ENCODE data around the gene OR52I2. TPM values are rescaled to one million over a fixed set of nuclear protein-coding genes. Genes with fewer than 3 reads are reported as not detected.

The OR52I2 gene
- total RNA-seq, 1 experiment from 2014 or later = not detected

GRCh38 chr11:4589017-4589416, 7.5 kb downstream of the OR52I2 start:
- peaks cover 26% of the 10 kb centered on the region for H3K27me3 ChIP-seq (ENCODE audit: control insufficient read depth, insufficient read depth, low read length)
- ATAC-seq (no peak), DNase-seq (ENCODE audit: low read depth, low spot score) (no peak)
- POLR2A ChIA-PET = no interaction called here
- no peak overlapping the region for H3K27ac ChIP-seq (ENCODE audit: low read length)
- BruUV-seq (replicated peaks) = no TSS peak
- TF ChIP-seq POLR2AphosphoS5 (IDR thresholded peaks at IDR 0.05; ENCODE audit: low read depth, low read length) (no peak), TCF7L2 (IDR thresholded peaks at IDR 0.05; ENCODE audit: low read depth, low read length) (no peak), SIN3A (IDR thresholded peaks at IDR 0.05; ENCODE audit: borderline replicate concordance, insufficient read depth, low read depth, low read length) (no peak)
- TF ChIP-seq, protein P1, sequence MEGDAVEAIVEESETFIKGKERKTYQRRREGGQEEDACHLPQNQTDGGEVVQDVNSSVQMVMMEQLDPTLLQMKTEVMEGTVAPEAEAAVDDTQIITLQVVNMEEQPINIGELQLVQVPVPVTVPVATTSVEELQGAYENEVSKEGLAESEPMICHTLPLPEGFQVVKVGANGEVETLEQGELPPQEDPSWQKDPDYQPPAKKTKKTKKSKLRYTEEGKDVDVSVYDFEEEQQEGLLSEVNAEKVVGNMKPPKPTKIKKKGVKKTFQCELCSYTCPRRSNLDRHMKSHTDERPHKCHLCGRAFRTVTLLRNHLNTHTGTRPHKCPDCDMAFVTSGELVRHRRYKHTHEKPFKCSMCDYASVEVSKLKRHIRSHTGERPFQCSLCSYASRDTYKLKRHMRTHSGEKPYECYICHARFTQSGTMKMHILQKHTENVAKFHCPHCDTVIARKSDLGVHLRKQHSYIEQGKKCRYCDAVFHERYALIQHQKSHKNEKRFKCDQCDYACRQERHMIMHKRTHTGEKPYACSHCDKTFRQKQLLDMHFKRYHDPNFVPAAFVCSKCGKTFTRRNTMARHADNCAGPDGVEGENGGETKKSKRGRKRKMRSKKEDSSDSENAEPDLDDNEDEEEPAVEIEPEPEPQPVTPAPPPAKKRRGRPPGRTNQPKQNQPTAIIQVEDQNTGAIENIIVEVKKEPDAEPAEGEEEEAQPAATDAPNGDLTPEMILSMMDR (IDR thresholded peaks at IDR 0.05) = no peak
- TF ChIP-seq, protein P2, sequence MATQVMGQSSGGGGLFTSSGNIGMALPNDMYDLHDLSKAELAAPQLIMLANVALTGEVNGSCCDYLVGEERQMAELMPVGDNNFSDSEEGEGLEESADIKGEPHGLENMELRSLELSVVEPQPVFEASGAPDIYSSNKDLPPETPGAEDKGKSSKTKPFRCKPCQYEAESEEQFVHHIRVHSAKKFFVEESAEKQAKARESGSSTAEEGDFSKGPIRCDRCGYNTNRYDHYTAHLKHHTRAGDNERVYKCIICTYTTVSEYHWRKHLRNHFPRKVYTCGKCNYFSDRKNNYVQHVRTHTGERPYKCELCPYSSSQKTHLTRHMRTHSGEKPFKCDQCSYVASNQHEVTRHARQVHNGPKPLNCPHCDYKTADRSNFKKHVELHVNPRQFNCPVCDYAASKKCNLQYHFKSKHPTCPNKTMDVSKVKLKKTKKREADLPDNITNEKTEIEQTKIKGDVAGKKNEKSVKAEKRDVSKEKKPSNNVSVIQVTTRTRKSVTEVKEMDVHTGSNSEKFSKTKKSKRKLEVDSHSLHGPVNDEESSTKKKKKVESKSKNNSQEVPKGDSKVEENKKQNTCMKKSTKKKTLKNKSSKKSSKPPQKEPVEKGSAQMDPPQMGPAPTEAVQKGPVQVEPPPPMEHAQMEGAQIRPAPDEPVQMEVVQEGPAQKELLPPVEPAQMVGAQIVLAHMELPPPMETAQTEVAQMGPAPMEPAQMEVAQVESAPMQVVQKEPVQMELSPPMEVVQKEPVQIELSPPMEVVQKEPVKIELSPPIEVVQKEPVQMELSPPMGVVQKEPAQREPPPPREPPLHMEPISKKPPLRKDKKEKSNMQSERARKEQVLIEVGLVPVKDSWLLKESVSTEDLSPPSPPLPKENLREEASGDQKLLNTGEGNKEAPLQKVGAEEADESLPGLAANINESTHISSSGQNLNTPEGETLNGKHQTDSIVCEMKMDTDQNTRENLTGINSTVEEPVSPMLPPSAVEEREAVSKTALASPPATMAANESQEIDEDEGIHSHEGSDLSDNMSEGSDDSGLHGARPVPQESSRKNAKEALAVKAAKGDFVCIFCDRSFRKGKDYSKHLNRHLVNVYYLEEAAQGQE (IDR thresholded peaks at IDR 0.05; ENCODE audit: insufficient read depth in 1 of 2, low read depth in 2 of 2, low read length in 1 of 2) = no peak
- no peaks in the 10 kb centered on the region for H3K9me3 ChIP-seq (ENCODE audit: control insufficient read depth, insufficient read depth, low read depth, low read length)
- CTCF ChIA-PET = no interaction called here
- in situ Hi-C loops (cut with HindIII; ENCODE audit: low pct_unique_long_range_greater_than_20kb, low sequenced_read_pairs) = no loop called here
- no peaks in the 10 kb centered on the region for H3K4me1 ChIP-seq (ENCODE audit: control insufficient read depth, insufficient read depth, low read length)
- intact Hi-C loops (cut with micrococcal nuclease; ENCODE audit: unreplicated experiment) = no loop called here
- no peak overlapping the region for H3K4me3 ChIP-seq (ENCODE audit: low read depth in 2 of 2, low read length in 2 of 2)
- H3K36me3 ChIP-seq (ENCODE audit: control insufficient read depth, insufficient read depth, low read length) = no peaks in the 10 kb centered on the region

- ChIA-PET CTCF (no interaction called here), POLR2A (no interaction called here)
- TF ChIP-seq TCF7L2 (IDR thresholded peaks at IDR 0.05; ENCODE audit: low read depth, low read length) = no peak
- TF ChIP-seq, protein P1 (IDR thresholded peaks at IDR 0.05) = no peak
- in situ Hi-C loops (cut with HindIII; ENCODE audit: low pct_unique_long_range_greater_than_20kb, low sequenced_read_pairs) = no loop called here
- Histone ChIP-seq H3K9me3 (ENCODE audit: control insufficient read depth, insufficient read depth, low read depth, low read length) (no peaks in the 10 kb centered on the region), H3K36me3 (ENCODE audit: control insufficient read depth, insufficient read depth, low read length) (peaks cover 4% of the 10 kb centered on the region; the same call in 1 of the 2 replicates), H3K4me3 (ENCODE audit: low read depth in 2 of 2, low read length in 2 of 2) (no peak within 1 kb of the TSS), H3K27me3 (ENCODE audit: control insufficient read depth, insufficient read depth, low read length) (peaks cover 3% of the 10 kb centered on the region), H3K27ac (ENCODE audit: low read length) (no peak within 1 kb of the TSS), H3K4me1 (ENCODE audit: control insufficient read depth, insufficient read depth, low read length) (no peaks in the 10 kb centered on the region)
- no TSS peak for BruUV-seq (replicated peaks)
- no peak for DNase-seq (ENCODE audit: low read depth, low spot score)
- 0 out of 2 replicates have a peak, but pooled peaks have one; percentile 18 for ATAC-seq
- intact Hi-C loops (cut with micrococcal nuclease; ENCODE audit: unreplicated experiment) = no loop called here
Measured at GRCh38 chr11:4593739-4594138, 12.2 kb downstream of the OR52I2 start, which contains the start of gene OR52I1. TSS of gene OR52I1 (plus strand) at chr11:4594039. CDS start at chr11:4594039, 0 bp downstream.

Measured in Panc1 (cell line).